Cardiac muscle cell (in vitro differentiated cells and primary cell): ENCODE data around the gene MIPOL1. TPM values are rescaled to one million over a fixed set of nuclear protein-coding genes. Genes with fewer than 3 reads are reported as not detected.
"Not testable (repeated sequence)": the region's sequence is repeated elsewhere in the genome, so short reads cannot be mapped to it uniquely, and the experiment has no call there.

Experiments used
- DNase-seq, 2 donors: peaks; one replicate each; pipeline versions ENCODE4 v3.0.0 to v3.0.0-alpha.2; 2010 to 2017; ENCODE audit warnings: low read depth in 1 of 2, low spot score in 1 of 2
- H3K27ac ChIP-seq: fragments of 200-600 bp; sonication (generic); 2 replicates; pipeline ENCODE4 v1.5.1; 2016
- H3K27me3 ChIP-seq: fragments of 200-600 bp; sonication (generic); 2 replicates; pipeline ENCODE4 v1.6.0; 2016; ENCODE audit warnings: control low read depth
- H3K36me3 ChIP-seq: fragments of 200-600 bp; sonication (generic); 2 replicates; pipeline ENCODE4 v1.5.1; 2016; ENCODE audit warnings: control low read depth
- H3K4me1 ChIP-seq: fragments of 200-600 bp; sonication (generic); 2 replicates; pipeline ENCODE4 v1.8.1; 2017; ENCODE audit warnings: low read depth, mild to moderate bottlenecking, mixed run types
- H3K4me3 ChIP-seq: fragments of 200-600 bp; sonication (generic); 2 replicates; pipeline ENCODE4 v1.5.1; 2016; ENCODE audit warnings: mild to moderate bottlenecking
- H3K9me3 ChIP-seq: fragments of 200-600 bp; sonication (generic); 2 replicates; pipeline ENCODE4 v1.5.1; 2017; ENCODE audit warnings: low read depth, mild to moderate bottlenecking, control low read depth
- polyA plus RNA-seq: library from polyadenylated mRNA; unstranded; fragments of >200 nt; fragmentation: Nextera tagmentation; extraction: Ambion mirVana; gene quantifications from 2 replicates; pipeline ENCODE4 v1.2.1, GENCODE V29; 2016
- total RNA-seq: library from RNA; depleted of rRNA; stranded (reverse); fragments of >200 nt; gene quantifications from 2 replicates; pipeline ENCODE4 v1.2.3, GENCODE V29; 2016
- TF ChIP-seq, protein P1 (sequence below): IDR thresholded peaks from 2 replicates; pipeline ENCODE4 v1.5.1; 2012; ENCODE audit warnings: low read depth, mild to moderate bottlenecking, low read length

Gene MIPOL1
- total and polyA plus RNA-seq, 2 experiments from 2014 or later = 7.3 to 8.4 TPM

DNA sequence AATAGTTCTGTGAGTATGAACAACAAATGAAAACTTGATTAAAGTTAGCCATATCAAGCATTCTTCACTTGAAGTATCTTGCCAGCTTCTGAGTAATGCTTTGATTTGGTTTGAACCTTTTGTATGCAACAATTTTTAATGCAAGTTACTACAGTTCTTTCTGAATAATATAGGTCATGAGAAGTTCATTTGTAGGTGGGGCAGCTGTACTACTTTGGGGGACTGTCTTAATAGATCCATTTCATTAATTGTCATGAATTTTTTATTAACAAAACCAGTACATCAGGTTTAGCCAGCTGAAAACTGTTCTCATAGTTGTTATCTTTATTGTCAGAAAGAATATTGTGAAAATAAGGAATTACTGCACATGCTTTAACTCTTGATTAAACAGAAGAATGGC lies 254.6 kb downstream of the MIPOL1 start:
- Histone ChIP-seq H3K36me3 (no peaks in the 10 kb centered on the region), H3K4me3 (no peak overlapping the region), H3K9me3 (no peaks in the 10 kb centered on the region), H3K4me1 (no peaks in the 10 kb centered on the region), H3K27me3 (no peaks in the 10 kb centered on the region), H3K27ac (no peak overlapping the region)
- no peak for DNase-seq
- TF ChIP-seq, protein P1, sequence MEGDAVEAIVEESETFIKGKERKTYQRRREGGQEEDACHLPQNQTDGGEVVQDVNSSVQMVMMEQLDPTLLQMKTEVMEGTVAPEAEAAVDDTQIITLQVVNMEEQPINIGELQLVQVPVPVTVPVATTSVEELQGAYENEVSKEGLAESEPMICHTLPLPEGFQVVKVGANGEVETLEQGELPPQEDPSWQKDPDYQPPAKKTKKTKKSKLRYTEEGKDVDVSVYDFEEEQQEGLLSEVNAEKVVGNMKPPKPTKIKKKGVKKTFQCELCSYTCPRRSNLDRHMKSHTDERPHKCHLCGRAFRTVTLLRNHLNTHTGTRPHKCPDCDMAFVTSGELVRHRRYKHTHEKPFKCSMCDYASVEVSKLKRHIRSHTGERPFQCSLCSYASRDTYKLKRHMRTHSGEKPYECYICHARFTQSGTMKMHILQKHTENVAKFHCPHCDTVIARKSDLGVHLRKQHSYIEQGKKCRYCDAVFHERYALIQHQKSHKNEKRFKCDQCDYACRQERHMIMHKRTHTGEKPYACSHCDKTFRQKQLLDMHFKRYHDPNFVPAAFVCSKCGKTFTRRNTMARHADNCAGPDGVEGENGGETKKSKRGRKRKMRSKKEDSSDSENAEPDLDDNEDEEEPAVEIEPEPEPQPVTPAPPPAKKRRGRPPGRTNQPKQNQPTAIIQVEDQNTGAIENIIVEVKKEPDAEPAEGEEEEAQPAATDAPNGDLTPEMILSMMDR = no peak

DNA sequence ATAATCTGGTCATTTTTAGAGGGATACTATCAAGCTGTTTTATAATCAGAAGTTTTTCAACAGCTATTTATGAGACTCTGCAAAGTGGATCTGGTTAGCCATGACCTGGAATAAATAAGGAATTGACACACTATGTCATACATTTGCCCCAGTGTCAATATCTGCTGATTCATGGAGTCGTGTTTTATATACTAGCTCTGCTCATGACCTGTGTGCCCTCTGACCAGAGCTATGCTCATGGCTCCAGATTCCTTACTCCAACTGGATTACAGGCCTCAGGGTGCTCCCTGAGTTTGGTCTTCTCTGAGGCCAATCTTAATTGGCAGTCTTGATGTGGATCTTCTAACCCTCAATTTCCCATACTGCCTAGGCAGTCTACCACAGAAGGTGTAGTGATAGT lies 256.2 kb downstream of the MIPOL1 start:
- H3K4me1 ChIP-seq = no peaks in the 10 kb centered on the region
- no peaks in the 10 kb centered on the region for H3K36me3 ChIP-seq
- TF ChIP-seq, protein P1 = no peak
- H3K9me3 ChIP-seq = no peaks in the 10 kb centered on the region
- H3K27me3 ChIP-seq = no peaks in the 10 kb centered on the region
- no peak overlapping the region for H3K27ac ChIP-seq
- H3K4me3 ChIP-seq = no peak overlapping the region
- DNase-seq = no peak

DNA sequence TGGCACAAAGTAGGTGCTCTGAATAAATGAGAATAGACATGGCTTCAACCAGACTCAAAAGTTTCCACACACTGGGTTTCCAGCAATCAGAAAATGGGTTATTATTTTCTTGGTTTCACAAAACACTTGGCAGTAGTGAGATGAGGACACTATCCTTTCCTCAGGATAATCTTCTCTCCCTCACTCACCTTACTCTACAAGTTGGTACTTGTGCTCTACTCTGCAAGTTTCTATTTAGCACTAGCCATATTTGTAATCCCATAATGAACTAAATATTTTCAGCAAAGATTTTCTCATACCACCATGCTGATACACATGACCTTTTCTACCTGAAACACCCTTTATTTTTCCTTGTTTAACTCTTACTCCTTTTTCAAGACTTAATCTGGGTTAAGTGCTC lies 259.6 kb downstream of the MIPOL1 start:
- Histone ChIP-seq H3K4me1 (no peaks in the 10 kb centered on the region), H3K27me3 (no peaks in the 10 kb centered on the region), H3K36me3 (no peaks in the 10 kb centered on the region), H3K4me3 (no peak overlapping the region), H3K27ac (no peak overlapping the region), H3K9me3 (no peaks in the 10 kb centered on the region)
- no peak for DNase-seq
- TF ChIP-seq, protein P1 = no peak

DNA sequence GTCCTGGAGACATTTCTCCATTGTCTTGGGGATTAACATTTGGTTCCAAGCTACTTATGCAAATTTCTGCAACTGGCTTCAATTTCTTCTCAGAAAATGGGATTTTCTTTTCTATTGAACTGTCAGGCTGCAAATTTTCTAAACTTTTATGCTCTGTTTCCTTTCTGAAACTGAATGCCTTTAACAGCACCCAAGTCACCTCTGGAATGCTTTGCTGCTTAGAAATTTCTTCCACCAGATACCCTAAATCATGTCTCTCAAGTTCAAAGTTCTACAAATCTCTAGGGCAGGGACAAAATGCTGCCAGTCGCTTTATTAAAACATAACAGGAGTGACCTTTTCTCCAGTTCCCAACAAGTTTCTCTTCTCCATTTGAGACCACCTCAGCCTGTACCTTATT lies 264.7 kb downstream of the MIPOL1 start:
- not testable (repeated sequence) for H3K36me3 ChIP-seq, DNase-seq, H3K27ac ChIP-seq, H3K9me3 ChIP-seq, H3K27me3 ChIP-seq, H3K4me1 ChIP-seq, H3K4me3 ChIP-seq

DNA sequence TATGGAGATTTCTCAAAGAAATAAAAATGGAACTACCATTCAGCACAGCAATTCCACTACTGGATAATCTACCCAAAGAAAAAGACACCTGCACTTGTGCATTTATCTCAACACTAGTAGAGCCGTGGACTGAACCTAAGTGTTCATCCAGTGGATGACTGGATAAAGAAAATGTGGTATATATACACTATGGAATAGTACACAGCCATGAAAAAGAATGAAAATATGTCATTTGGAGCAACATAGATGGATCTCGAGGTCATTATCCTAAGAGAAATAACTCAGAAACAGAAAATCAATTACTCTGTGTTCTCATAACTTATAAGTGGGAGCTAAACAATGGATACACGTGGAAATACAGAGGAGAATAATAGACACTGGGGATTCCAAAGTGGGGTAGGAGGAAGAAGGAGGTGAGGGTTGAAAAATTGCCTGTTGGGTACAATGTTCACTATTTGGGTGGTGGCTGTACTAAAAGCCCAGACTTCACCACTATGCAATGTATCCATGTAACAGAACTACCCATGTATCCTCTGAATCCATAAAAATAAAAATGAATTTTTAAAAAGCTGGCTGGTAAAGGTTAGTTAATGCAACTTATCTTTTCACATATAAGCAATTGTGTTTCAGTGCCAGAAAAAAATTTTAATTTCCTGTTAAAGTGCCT lies 266.6 kb downstream of the MIPOL1 start:
- no peak for DNase-seq
- TF ChIP-seq, protein P1 = no peak
- H3K9me3 ChIP-seq = no peaks in the 10 kb centered on the region
- no peaks in the 10 kb centered on the region for H3K36me3 ChIP-seq
- H3K27ac ChIP-seq = no peak overlapping the region
- H3K4me3 ChIP-seq = no peak overlapping the region
- H3K27me3 ChIP-seq = no peaks in the 10 kb centered on the region
- H3K4me1 ChIP-seq = no peaks in the 10 kb centered on the region

DNA sequence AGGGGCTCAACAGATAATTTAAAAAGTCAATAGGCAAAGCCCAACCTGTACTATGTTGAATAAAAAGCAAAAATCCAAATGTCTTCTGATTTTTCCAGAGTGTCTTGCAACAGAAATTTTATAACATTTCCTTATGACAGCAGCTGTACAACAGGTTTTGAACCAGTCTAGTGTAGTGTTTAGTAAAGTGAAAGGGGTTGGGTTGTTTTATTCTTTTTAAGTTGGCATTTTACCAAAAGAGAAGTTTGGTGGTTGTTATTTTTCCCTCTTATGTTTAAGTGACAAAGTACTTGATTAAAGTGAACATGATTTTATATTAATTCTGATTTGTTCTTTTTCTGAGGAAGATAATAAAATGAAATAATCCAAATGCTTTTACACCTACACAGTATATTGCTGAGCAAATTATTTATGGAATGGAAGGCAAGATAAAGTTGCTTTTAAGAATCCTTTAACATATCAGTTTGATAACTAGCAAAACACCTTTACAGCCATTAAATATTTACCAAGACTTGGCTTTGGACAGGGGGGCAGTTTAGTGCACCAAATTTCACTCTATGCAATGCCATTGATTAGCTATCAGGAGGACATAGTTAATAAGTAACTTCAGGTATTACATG lies 268.4 kb downstream of the MIPOL1 start:
- no peaks in the 10 kb centered on the region for H3K27me3 ChIP-seq
- DNase-seq = no peak
- H3K9me3 ChIP-seq = no peaks in the 10 kb centered on the region
- H3K4me1 ChIP-seq = no peaks in the 10 kb centered on the region
- TF ChIP-seq, protein P1 = no peak
- H3K27ac ChIP-seq = no peak overlapping the region
- H3K4me3 ChIP-seq = no peak overlapping the region
- H3K36me3 ChIP-seq = no peaks in the 10 kb centered on the region
